ENCODE measurements around the gene TBC1D4.

- TF ChIP-seq CTCF (IDR thresholded peaks at IDR 0.05) (no peak), POLR2A (IDR thresholded peaks at IDR 0.05) (no peak)
Measured at GRCh38 chr13:75309981-75310580, 171.9 kb downstream of the TBC1D4 start.
